Measurements from ENCODE around the gene SLMAP. TPM values are rescaled to one million over a fixed set of nuclear protein-coding genes. Genes with fewer than 3 reads are reported as not detected.

The SLMAP gene
- total and polyA plus RNA-seq, 2 donors: 242 to 559 TPM

DNA sequence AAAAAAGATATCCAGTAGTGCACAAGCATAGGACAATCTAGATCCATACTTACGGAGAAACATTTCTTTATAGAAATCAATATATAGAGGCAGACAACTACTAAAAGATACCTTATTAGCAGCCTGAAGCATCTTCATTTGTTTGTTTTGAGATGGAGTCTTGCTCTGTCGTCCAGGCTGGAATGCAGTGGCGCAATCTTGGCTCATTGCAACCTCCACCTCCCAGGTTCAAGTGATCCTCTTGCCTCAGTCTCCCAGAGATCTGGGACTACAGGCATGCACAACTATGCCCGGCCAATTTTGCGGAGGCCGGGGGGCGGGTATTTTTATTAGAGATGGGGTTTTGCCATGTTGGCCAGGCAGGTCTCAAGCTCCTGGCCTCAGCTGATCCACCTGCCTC is 18.3 kb upstream of the SLMAP start:
- Histone ChIP-seq H3K27ac (ENCODE audit: low read depth) (no peak overlapping the region), H3K36me3 (ENCODE audit: insufficient read depth) (no peaks in the 10 kb centered on the region), H3K4me1 (ENCODE audit: insufficient read depth) (no peaks in the 10 kb centered on the region), H3K4me3 (ENCODE audit: low read depth, low read length) (no peak overlapping the region)
- DNase-seq (ENCODE audit: extremely low spot score): no peak
- WGBS: 74% methylated on average over 7 of the region's 7 CpGs

DNA sequence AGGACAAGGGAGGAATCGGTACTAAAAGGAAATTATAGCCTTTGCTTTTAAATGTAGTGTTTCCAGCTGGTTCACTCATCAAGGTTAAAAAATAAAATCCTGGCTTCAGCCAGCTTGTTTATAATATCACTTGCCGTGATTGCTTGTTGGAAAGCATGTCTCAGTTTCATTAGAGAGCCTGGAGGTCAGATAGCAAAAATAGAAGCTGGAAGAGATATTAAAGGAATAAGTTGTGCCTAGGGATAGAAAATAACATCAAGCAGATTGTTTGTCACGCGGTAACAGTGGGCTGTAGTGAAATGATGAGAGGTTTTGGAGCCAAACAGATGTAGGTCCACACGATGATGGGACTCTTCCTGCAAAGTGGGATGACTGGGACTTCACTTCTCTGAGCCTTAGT is 17.7 kb upstream of the SLMAP start:
- 47% methylated on average over 5 of the region's 5 CpGs for WGBS
- H3K36me3 ChIP-seq (ENCODE audit: insufficient read depth): no peaks in the 10 kb centered on the region
- H3K4me1 ChIP-seq (ENCODE audit: insufficient read depth): no peaks in the 10 kb centered on the region
- no peak for DNase-seq (ENCODE audit: extremely low spot score)
- no peak overlapping the region for H3K4me3 ChIP-seq (ENCODE audit: low read depth, low read length)
- no peak overlapping the region for H3K27ac ChIP-seq (ENCODE audit: low read depth)

- 92% methylated on average over 5 of the region's 5 CpGs for WGBS
- no peak for DNase-seq (ENCODE audit: extremely low spot score)
- no peak overlapping the region for H3K27ac ChIP-seq (ENCODE audit: low read depth)
- H3K4me1 ChIP-seq (ENCODE audit: insufficient read depth): no peaks in the 10 kb centered on the region
- H3K4me3 ChIP-seq (ENCODE audit: low read depth, low read length): no peak overlapping the region
- no peaks in the 10 kb centered on the region for H3K36me3 ChIP-seq (ENCODE audit: insufficient read depth)
Measured at GRCh38 chr3:57740027-57740426, 16.1 kb upstream of the SLMAP start.

- Histone ChIP-seq H3K36me3 (ENCODE audit: insufficient read depth) (no peaks in the 10 kb centered on the region), H3K27ac (ENCODE audit: low read depth) (no peak overlapping the region), H3K4me1 (ENCODE audit: insufficient read depth) (no peaks in the 10 kb centered on the region), H3K4me3 (ENCODE audit: low read depth, low read length) (no peak overlapping the region)
- 74% methylated on average over 1 of the region's 1 CpG for WGBS
- no peak for DNase-seq (ENCODE audit: extremely low spot score)
Measured at GRCh38 chr3:57743496-57743895, 12.6 kb upstream of the SLMAP start.

GRCh38 chr3:57745101-57745500 is 11.0 kb upstream of the SLMAP start:
- H3K27ac ChIP-seq (ENCODE audit: low read depth): no peak overlapping the region
- no peak for DNase-seq (ENCODE audit: extremely low spot score)
- H3K36me3 ChIP-seq (ENCODE audit: insufficient read depth): no peaks in the 10 kb centered on the region
- H3K4me3 ChIP-seq (ENCODE audit: low read depth, low read length): no peak overlapping the region
- H3K4me1 ChIP-seq (ENCODE audit: insufficient read depth): no peaks in the 10 kb centered on the region
- WGBS: 88% methylated on average over 3 of the region's 3 CpGs

- H3K36me3 ChIP-seq (ENCODE audit: insufficient read depth): no peaks in the 10 kb centered on the region
- no peaks in the 10 kb centered on the region for H3K4me1 ChIP-seq (ENCODE audit: insufficient read depth)
- DNase-seq (ENCODE audit: extremely low spot score): no peak
- H3K4me3 ChIP-seq (ENCODE audit: low read depth, low read length): no peak overlapping the region
- H3K27ac ChIP-seq (ENCODE audit: low read depth): no peak overlapping the region
- 89% methylated on average over 16 of the region's 17 CpGs for WGBS
Measured at GRCh38 chr3:57746156-57747010, 9.7 kb upstream of the SLMAP start.

- 95% methylated on average over 9 of the region's 9 CpGs for WGBS
- H3K4me1 ChIP-seq (ENCODE audit: insufficient read depth): no peaks in the 10 kb centered on the region
- H3K4me3 ChIP-seq (ENCODE audit: low read depth, low read length): no peak overlapping the region
- no peaks in the 10 kb centered on the region for H3K36me3 ChIP-seq (ENCODE audit: insufficient read depth)
- no peak for DNase-seq (ENCODE audit: extremely low spot score)
- no peak overlapping the region for H3K27ac ChIP-seq (ENCODE audit: low read depth)
Measured at GRCh38 chr3:57749542-57749941, 6.6 kb upstream of the SLMAP start.

- Histone ChIP-seq H3K4me1 (ENCODE audit: insufficient read depth) (no peaks in the 10 kb centered on the region), H3K4me3 (ENCODE audit: low read depth, low read length) (no peak overlapping the region), H3K36me3 (ENCODE audit: insufficient read depth) (no peaks in the 10 kb centered on the region), H3K27ac (ENCODE audit: low read depth) (no peak overlapping the region)
- no peak for DNase-seq (ENCODE audit: extremely low spot score)
Measured at GRCh38 chr3:57752307-57752706, 3.8 kb upstream of the SLMAP start.

DNA sequence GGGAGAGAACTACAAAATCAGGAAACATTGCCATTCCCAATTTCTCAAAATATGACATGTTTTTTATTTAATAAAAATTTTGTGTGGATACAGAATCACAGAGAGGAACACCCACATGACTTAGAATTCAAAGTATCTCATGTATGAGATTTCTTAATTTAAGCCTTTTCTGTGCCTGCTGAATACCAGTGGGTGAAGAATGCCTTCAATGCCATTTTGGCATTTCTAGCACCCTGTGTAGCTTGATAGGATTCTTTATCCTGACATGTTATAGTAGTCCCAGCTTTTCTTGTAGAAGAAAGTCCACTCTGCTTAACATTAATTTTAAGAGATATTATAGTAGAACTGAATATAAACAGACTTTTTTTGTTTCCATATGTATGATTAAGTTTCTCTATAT is 3.1 kb upstream of the SLMAP start:
- no peak overlapping the region for H3K27ac ChIP-seq (ENCODE audit: low read depth)
- no peak overlapping the region for H3K4me3 ChIP-seq (ENCODE audit: low read depth, low read length)
- no peaks in the 10 kb centered on the region for H3K36me3 ChIP-seq (ENCODE audit: insufficient read depth)
- no peaks in the 10 kb centered on the region for H3K4me1 ChIP-seq (ENCODE audit: insufficient read depth)
- no peak for DNase-seq (ENCODE audit: extremely low spot score)

DNA sequence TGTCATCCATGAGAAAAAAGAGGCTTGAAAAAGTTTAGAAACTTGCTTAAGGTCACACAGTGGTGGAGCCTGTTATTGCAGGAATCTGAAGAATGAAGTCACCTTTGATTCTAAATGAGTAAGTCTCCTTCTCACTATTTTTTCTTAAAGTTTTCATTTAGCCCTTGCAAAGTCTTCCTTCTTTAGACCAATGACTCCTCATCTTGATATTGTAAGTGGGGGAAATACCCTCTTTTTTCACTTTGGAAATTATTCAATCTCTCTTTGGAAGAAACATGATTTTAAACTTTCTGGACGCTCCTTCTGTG is 787 bp upstream of the SLMAP start:
- H3K36me3 ChIP-seq (ENCODE audit: insufficient read depth): no peaks in the 10 kb centered on the region
- peak overlapping the region; percentile 24 for H3K27ac ChIP-seq (ENCODE audit: low read depth)
- no peak for DNase-seq (ENCODE audit: extremely low spot score)
- WGBS: 12% methylated on average over 1 of the region's 1 CpG
- H3K4me1 ChIP-seq (ENCODE audit: insufficient read depth): peaks cover 2% of the 10 kb centered on the region
- H3K4me3 ChIP-seq (ENCODE audit: low read depth, low read length): peak overlapping the region; percentile 80

DNA sequence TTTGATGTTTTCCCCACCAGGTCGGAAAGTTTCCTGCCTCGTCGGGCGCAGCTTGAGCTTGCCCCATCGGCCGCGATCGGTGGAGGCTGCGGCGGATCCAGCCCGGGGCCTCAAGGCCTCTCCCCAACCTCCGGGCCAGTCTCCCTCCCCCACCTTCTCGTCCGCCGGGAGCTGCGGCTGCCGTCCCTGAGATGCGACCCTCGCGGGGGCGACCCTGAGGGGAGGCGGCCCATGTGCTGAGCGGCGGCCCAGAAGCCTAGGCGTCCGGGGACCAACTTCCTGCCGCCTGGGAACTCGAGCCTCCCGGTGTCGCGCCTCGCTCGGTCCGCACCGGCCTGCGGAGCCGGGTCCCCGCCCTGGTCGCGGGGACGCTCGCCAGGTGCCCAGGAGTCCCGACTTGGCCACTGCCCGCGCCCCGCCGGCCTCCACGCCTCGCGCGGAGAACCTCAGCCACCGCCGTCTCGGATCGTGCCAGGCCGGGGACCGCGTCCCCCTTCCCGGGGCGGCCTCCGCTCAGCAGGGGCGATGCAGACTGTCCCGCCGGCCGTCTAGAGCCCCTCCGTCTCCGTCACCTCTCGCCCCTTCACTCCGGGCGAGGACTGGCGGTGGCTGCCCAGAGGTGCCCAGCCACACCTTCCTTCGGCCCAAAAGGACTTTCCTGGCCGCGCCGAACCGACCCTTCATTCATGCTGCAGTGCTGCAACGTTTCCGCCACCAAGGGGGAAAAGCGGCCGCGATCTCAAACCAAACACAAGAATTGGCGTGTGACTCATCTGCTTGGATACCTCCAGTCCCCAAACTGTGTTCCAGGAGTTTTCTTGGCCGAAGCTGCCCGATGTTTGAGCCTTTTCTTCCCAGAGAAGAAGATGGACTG is 656 bp downstream of the SLMAP start:
- H3K27ac ChIP-seq (ENCODE audit: low read depth): peak overlapping the region; percentile 68
- WGBS: under 1% methylated on average over 84 of the region's 84 CpGs
- H3K36me3 ChIP-seq (ENCODE audit: insufficient read depth): no peaks in the 10 kb centered on the region
- peaks cover 2% of the 10 kb centered on the region for H3K4me1 ChIP-seq (ENCODE audit: insufficient read depth)
- peak overlapping the region; percentile 80 for H3K4me3 ChIP-seq (ENCODE audit: low read depth, low read length)
- DNase-seq (ENCODE audit: extremely low spot score): no peak

DNA sequence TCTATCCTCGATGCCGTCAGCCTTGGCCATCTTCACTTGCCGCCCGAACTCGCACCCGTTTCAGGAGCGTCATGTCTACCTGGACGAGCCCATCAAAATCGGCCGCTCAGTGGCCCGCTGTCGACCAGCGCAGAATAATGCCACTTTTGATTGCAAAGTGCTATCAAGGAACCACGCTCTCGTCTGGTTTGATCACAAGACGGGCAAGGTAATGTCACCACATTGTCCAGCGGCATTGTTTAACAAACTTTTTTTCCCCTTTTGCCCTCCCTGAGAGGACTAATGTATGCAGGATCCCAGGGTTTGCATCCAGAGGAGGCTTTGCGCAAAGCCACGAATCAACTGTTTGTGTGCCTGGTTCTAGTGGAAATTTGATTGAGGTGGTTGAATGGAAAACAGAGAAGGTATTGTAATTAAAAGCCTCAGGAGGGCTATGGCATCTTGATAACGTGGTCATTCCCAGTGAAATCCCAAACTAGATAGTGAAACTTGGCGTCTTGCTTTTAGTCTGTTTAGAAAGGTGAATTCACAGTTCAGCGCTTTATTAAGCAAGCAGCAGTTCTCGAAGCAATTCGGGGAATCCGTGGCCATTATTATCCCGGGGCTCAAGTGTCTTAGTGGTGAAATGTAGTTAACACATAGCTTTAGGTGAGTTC is 1.7 kb downstream of the SLMAP start:
- Histone ChIP-seq H3K4me3 (ENCODE audit: low read depth, low read length) (peak overlapping the region; percentile 80), H3K27ac (ENCODE audit: low read depth) (no peak overlapping the region), H3K36me3 (ENCODE audit: insufficient read depth) (no peaks in the 10 kb centered on the region), H3K4me1 (ENCODE audit: insufficient read depth) (peaks cover 2% of the 10 kb centered on the region)
- WGBS: 37% methylated on average over 26 of the region's 26 CpGs
- no peak for DNase-seq (ENCODE audit: extremely low spot score)

- Histone ChIP-seq H3K36me3 (ENCODE audit: insufficient read depth) (no peaks in the 10 kb centered on the region), H3K4me1 (ENCODE audit: insufficient read depth) (peaks cover 2% of the 10 kb centered on the region), H3K27ac (ENCODE audit: low read depth) (no peak overlapping the region), H3K4me3 (ENCODE audit: low read depth, low read length) (no peak overlapping the region)
- no peak for DNase-seq (ENCODE audit: extremely low spot score)
- 82% methylated on average over 2 of the region's 2 CpGs for WGBS
Measured at GRCh38 chr3:57758686-57759085, 2.6 kb downstream of the SLMAP start.

- Histone ChIP-seq H3K4me1 (ENCODE audit: insufficient read depth) (peaks cover 2% of the 10 kb centered on the region), H3K36me3 (ENCODE audit: insufficient read depth) (no peaks in the 10 kb centered on the region), H3K27ac (ENCODE audit: low read depth) (no peak overlapping the region), H3K4me3 (ENCODE audit: low read depth, low read length) (no peak overlapping the region)
- WGBS: 97% methylated on average over 2 of the region's 2 CpGs
- DNase-seq (ENCODE audit: extremely low spot score): no peak
Measured at GRCh38 chr3:57764794-57765193, 8.7 kb downstream of the SLMAP start.
